Activated T-cell treated with anti-CD3 and anti-CD28 coated beads, Interleukin-2, amount 50 U/mL, for 48 hours (primary cell): ENCODE data around the gene CIAO3.

ENCODE experiments used
- DNase-seq, 2 experiments: peaks; one replicate each; pipeline ENCODE4 v3.0.0-alpha.2; 2020

The CIAO3 gene

GRCh38 chr16:687499-687898 lies 53.3 kb downstream of the CIAO3 start:
- DNase-seq = no peak

GRCh38 chr16:686459-687260 lies 54.1 kb downstream of the CIAO3 start:
- DNase-seq = no peak

GRCh38 chr16:685967-686366 lies 54.8 kb downstream of the CIAO3 start:
- DNase-seq = no peak

- DNase-seq = no peak
These were observed 55.7 kb downstream of the CIAO3 start for GRCh38 chr16:684961-685696.

- DNase-seq = peak; percentile 95 to 98
These were observed 56.6 kb downstream of the CIAO3 start, which contains the start of gene JMJD8 for GRCh38 chr16:684071-684794. Gene JMJD8 (minus strand): TSS chr16:684334. CDS start chr16:684319, 15 bp downstream.

GRCh38 chr16:683396-684070 lies 57.3 kb downstream of the CIAO3 start:
- peak in 1 of 2 experiments; percentile 42 for DNase-seq

GRCh38 chr16:682493-683395 lies 58.1 kb downstream of the CIAO3 start:
- no peak for DNase-seq

- DNase-seq = no peak
These were observed 58.9 kb downstream of the CIAO3 start for GRCh38 chr16:681746-682427.

- DNase-seq = peak in 1 of 2 experiments; percentile 51
These were observed 59.6 kb downstream of the CIAO3 start for GRCh38 chr16:680967-681745.

- DNase-seq = no peak
These were observed 60.2 kb downstream of the CIAO3 start for GRCh38 chr16:680625-680945.

- DNase-seq = peak; percentile 89 to 93
These were observed 60.8 kb downstream of the CIAO3 start, which contains the start of gene STUB1 for GRCh38 chr16:679814-680624. Gene STUB1 (plus strand): TSS chr16:680410. CDS start chr16:680526, 116 bp downstream.
